Mesendoderm (in vitro differentiated cells): ENCODE results near the gene TIGIT.

Experiments used
- DNase-seq: peaks from one replicate; pipeline ENCODE4 v3.0.0; 2013
- H2AK5ac ChIP-seq: 2 replicates; pipeline ENCODE4 v1.6.1; 2013; ENCODE audit warnings: low read length, inconsistent platforms
- H2BK120ac ChIP-seq: 2 replicates; pipeline ENCODE4 v1.6.1; 2013; ENCODE audit warnings: low read depth, mild to moderate bottlenecking, low read length, moderate library complexity, mixed read lengths
- H2BK15ac ChIP-seq: replicated peaks from 2 replicates; pipeline ENCODE4 v1.6.1; 2013; ENCODE audit warnings: low read depth, mild to moderate bottlenecking, moderate library complexity
- H2BK5ac ChIP-seq: 2 replicates; pipeline ENCODE4 v1.6.1; 2013; ENCODE audit warnings: low read length, inconsistent platforms
- H3K18ac ChIP-seq: 2 replicates; pipeline ENCODE4 v1.6.1; 2013; ENCODE audit warnings: mild to moderate bottlenecking, low read length, mixed read lengths
- H3K23ac ChIP-seq: one replicate; pipeline ENCODE4 v1.6.1; 2013; ENCODE audit warnings: low read length
- H3K27ac ChIP-seq: 2 replicates; pipeline ENCODE4 v1.5.1; 2013; ENCODE audit warnings: low read depth, mild to moderate bottlenecking, inconsistent platforms, low read length, moderate library complexity
- H3K27me3 ChIP-seq: 2 replicates; pipeline ENCODE4 v1.6.1; 2013; ENCODE audit warnings: low read length, control low read depth, mild to moderate bottlenecking, inconsistent platforms; ENCODE audit not compliant: insufficient read depth, poor library complexity
- H3K36me3 ChIP-seq: 2 replicates; pipeline ENCODE4 v1.6.1; 2013; ENCODE audit warnings: low read length, inconsistent platforms; ENCODE audit not compliant: control insufficient read depth, insufficient read depth
- H3K4ac ChIP-seq: one replicate; pipeline ENCODE4 v1.6.1; 2013; ENCODE audit warnings: low read depth, mild to moderate bottlenecking, low read length, moderate library complexity
- H3K4me1 ChIP-seq: 2 replicates; pipeline ENCODE4 v1.6.1; 2013; ENCODE audit warnings: low read depth, low read length, inconsistent platforms; ENCODE audit not compliant: control insufficient read depth
- H3K4me2 ChIP-seq: 2 replicates; pipeline ENCODE4 v1.6.1; 2013; ENCODE audit warnings: low read length
- H3K4me3 ChIP-seq: 2 replicates; pipeline ENCODE4 v1.5.1; 2013; ENCODE audit warnings: mild to moderate bottlenecking, low read length
- H3K56ac ChIP-seq: one replicate; pipeline ENCODE4 v1.6.1; 2013; ENCODE audit warnings: low read length
- H3K79me1 ChIP-seq: 2 replicates; pipeline ENCODE4 v1.6.1; 2013; ENCODE audit warnings: low read length, inconsistent platforms
- H3K79me2 ChIP-seq: 2 replicates; pipeline ENCODE4 v1.6.1; 2013; ENCODE audit warnings: mild to moderate bottlenecking, low read length; ENCODE audit not compliant: control insufficient read depth, insufficient read depth
- H3K9ac ChIP-seq: 2 replicates; pipeline ENCODE4 v1.6.1; 2013; ENCODE audit warnings: low read length, inconsistent platforms
- H4K5ac ChIP-seq: one replicate; pipeline ENCODE4 v1.6.1; 2013; ENCODE audit warnings: low read length
- H4K8ac ChIP-seq: one replicate; pipeline ENCODE4 v1.6.1; 2013; ENCODE audit warnings: low read depth, mild to moderate bottlenecking, control low read depth, low read length, moderate library complexity
- WGBS: extraction: QIAGEN DNeasy Blood & Tissue Kit; methylation state at CpG from one replicate; pipeline ENCODE4 v1.1.7; 2013; ENCODE audit warnings: low lambda C conversion rate, missing lambda C conversion rate; ENCODE audit not compliant: insufficient coverage; ENCODE audit errors: extremely low coverage; 5-methylcytosine and 5-hydroxymethylcytosine counted together

The TIGIT gene

GRCh38 chr3:114344492-114344891 is 50.7 kb downstream of the TIGIT start:
- H3K4me2 ChIP-seq: no peak overlapping the region
- H3K18ac ChIP-seq: no peak overlapping the region
- no peak overlapping the region for H3K27ac ChIP-seq
- no peak overlapping the region for H3K4ac ChIP-seq
- no peak overlapping the region for H3K9ac ChIP-seq
- H2BK15ac ChIP-seq: no peak overlapping the region
- H3K27me3 ChIP-seq: no peaks in the 10 kb centered on the region
- H4K5ac ChIP-seq: no peak overlapping the region
- no peak overlapping the region for H2AK5ac ChIP-seq
- no peak overlapping the region for H2BK120ac ChIP-seq
- no peak overlapping the region for H3K23ac ChIP-seq
- H4K8ac ChIP-seq: no peak overlapping the region
- WGBS: no CpG with 5 or more reads among the region's 1 CpG
- no peak overlapping the region for H2BK5ac ChIP-seq
- no peaks in the 10 kb centered on the region for H3K36me3 ChIP-seq
- no peaks in the 10 kb centered on the region for H3K79me2 ChIP-seq
- H3K4me3 ChIP-seq: no peak overlapping the region
- no peaks in the 10 kb centered on the region for H3K4me1 ChIP-seq
- no peak overlapping the region for H3K56ac ChIP-seq
- no peaks in the 10 kb centered on the region for H3K79me1 ChIP-seq
- DNase-seq: no peak

- no peak overlapping the region for H3K56ac ChIP-seq
- no peak overlapping the region for H4K5ac ChIP-seq
- no peak overlapping the region for H2BK5ac ChIP-seq
- H2AK5ac ChIP-seq: no peak overlapping the region
- no peak overlapping the region for H3K4me2 ChIP-seq
- no peak overlapping the region for H4K8ac ChIP-seq
- H2BK15ac ChIP-seq: no peak overlapping the region
- H2BK120ac ChIP-seq: no peak overlapping the region
- H3K79me1 ChIP-seq: no peaks in the 10 kb centered on the region
- no CpG with 5 or more reads among the region's 12 CpGs for WGBS
- H3K4ac ChIP-seq: no peak overlapping the region
- H3K27ac ChIP-seq: no peak overlapping the region
- H3K4me1 ChIP-seq: no peaks in the 10 kb centered on the region
- no peaks in the 10 kb centered on the region for H3K36me3 ChIP-seq
- no peaks in the 10 kb centered on the region for H3K27me3 ChIP-seq
- H3K79me2 ChIP-seq: no peaks in the 10 kb centered on the region
- DNase-seq: no peak
- H3K23ac ChIP-seq: no peak overlapping the region
- no peak overlapping the region for H3K18ac ChIP-seq
- H3K4me3 ChIP-seq: no peak overlapping the region
- H3K9ac ChIP-seq: no peak overlapping the region
These were observed 56.4 kb downstream of the TIGIT start for GRCh38 chr3:114350271-114350670.

GRCh38 chr3:114350690-114351089 is 56.9 kb downstream of the TIGIT start:
- Histone ChIP-seq H3K79me2 (no peaks in the 10 kb centered on the region), H2BK120ac (no peak overlapping the region), H4K8ac (no peak overlapping the region), H3K4me2 (no peak overlapping the region), H3K4me1 (no peaks in the 10 kb centered on the region), H4K5ac (no peak overlapping the region), H3K23ac (no peak overlapping the region), H3K27ac (no peak overlapping the region), H3K36me3 (no peaks in the 10 kb centered on the region), H3K18ac (no peak overlapping the region), H3K79me1 (no peaks in the 10 kb centered on the region), H3K56ac (no peak overlapping the region), H2BK5ac (no peak overlapping the region), H3K27me3 (no peaks in the 10 kb centered on the region), H3K4ac (no peak overlapping the region), H3K9ac (no peak overlapping the region), H2AK5ac (no peak overlapping the region), H2BK15ac (no peak overlapping the region), H3K4me3 (no peak overlapping the region)
- WGBS: no CpG with 5 or more reads among the region's 24 CpGs
- no peak for DNase-seq

GRCh38 chr3:114351123-114351821 is 57.4 kb downstream of the TIGIT start:
- H4K5ac ChIP-seq: no peak overlapping the region
- no peaks in the 10 kb centered on the region for H3K79me1 ChIP-seq
- no peak overlapping the region for H2BK5ac ChIP-seq
- H3K18ac ChIP-seq: no peak overlapping the region
- H2BK120ac ChIP-seq: no peak overlapping the region
- no peak overlapping the region for H3K4me3 ChIP-seq
- no peak overlapping the region for H3K27ac ChIP-seq
- no peak overlapping the region for H3K4ac ChIP-seq
- no peaks in the 10 kb centered on the region for H3K79me2 ChIP-seq
- H2AK5ac ChIP-seq: no peak overlapping the region
- H3K4me2 ChIP-seq: no peak overlapping the region
- H3K36me3 ChIP-seq: no peaks in the 10 kb centered on the region
- H2BK15ac ChIP-seq: no peak overlapping the region
- H3K9ac ChIP-seq: no peak overlapping the region
- no peaks in the 10 kb centered on the region for H3K27me3 ChIP-seq
- no peak for DNase-seq
- no peak overlapping the region for H3K23ac ChIP-seq
- no peaks in the 10 kb centered on the region for H3K4me1 ChIP-seq
- no peak overlapping the region for H3K56ac ChIP-seq
- no CpG with 5 or more reads among the region's 64 CpGs for WGBS
- H4K8ac ChIP-seq: no peak overlapping the region

GRCh38 chr3:114351822-114352145 is 58.0 kb downstream of the TIGIT start:
- Histone ChIP-seq H3K27ac (no peak overlapping the region), H3K4me1 (no peaks in the 10 kb centered on the region), H3K56ac (no peak overlapping the region), H3K79me2 (no peaks in the 10 kb centered on the region), H3K4me2 (no peak overlapping the region), H4K8ac (no peak overlapping the region), H3K23ac (no peak overlapping the region), H3K27me3 (no peaks in the 10 kb centered on the region), H3K4ac (no peak overlapping the region), H2BK15ac (no peak overlapping the region), H2AK5ac (no peak overlapping the region), H4K5ac (no peak overlapping the region), H3K36me3 (no peaks in the 10 kb centered on the region), H3K18ac (no peak overlapping the region), H2BK120ac (no peak overlapping the region), H2BK5ac (no peak overlapping the region), H3K79me1 (no peaks in the 10 kb centered on the region), H3K4me3 (no peak overlapping the region), H3K9ac (no peak overlapping the region)
- WGBS: no CpG with 5 or more reads among the region's 9 CpGs
- DNase-seq: peak; percentile 31

- H2BK15ac ChIP-seq: no peak overlapping the region
- no peak overlapping the region for H4K8ac ChIP-seq
- no peak overlapping the region for H2BK5ac ChIP-seq
- H3K79me2 ChIP-seq: no peaks in the 10 kb centered on the region
- H4K5ac ChIP-seq: no peak overlapping the region
- no peaks in the 10 kb centered on the region for H3K4me1 ChIP-seq
- no peak overlapping the region for H3K4me3 ChIP-seq
- no peak overlapping the region for H3K23ac ChIP-seq
- H3K27ac ChIP-seq: no peak overlapping the region
- H3K18ac ChIP-seq: no peak overlapping the region
- H3K79me1 ChIP-seq: no peaks in the 10 kb centered on the region
- H3K9ac ChIP-seq: no peak overlapping the region
- H3K27me3 ChIP-seq: no peaks in the 10 kb centered on the region
- no peak overlapping the region for H3K56ac ChIP-seq
- H2AK5ac ChIP-seq: no peak overlapping the region
- no peak overlapping the region for H3K4ac ChIP-seq
- H3K36me3 ChIP-seq: no peaks in the 10 kb centered on the region
- H2BK120ac ChIP-seq: no peak overlapping the region
- DNase-seq: no peak
- no peak overlapping the region for H3K4me2 ChIP-seq
These were observed 61.8 kb downstream of the TIGIT start for GRCh38 chr3:114355653-114356052.
